ENCODE results near the gene GPX1.
"Not testable (repeated sequence)": the region's sequence is repeated elsewhere in the genome, so short reads cannot be mapped to it uniquely, and the experiment has no call there.

- not testable (repeated sequence) for TF ChIP-seq POLR2A (IDR thresholded peaks at IDR 0.05)
- TF ChIP-seq, protein P1, sequence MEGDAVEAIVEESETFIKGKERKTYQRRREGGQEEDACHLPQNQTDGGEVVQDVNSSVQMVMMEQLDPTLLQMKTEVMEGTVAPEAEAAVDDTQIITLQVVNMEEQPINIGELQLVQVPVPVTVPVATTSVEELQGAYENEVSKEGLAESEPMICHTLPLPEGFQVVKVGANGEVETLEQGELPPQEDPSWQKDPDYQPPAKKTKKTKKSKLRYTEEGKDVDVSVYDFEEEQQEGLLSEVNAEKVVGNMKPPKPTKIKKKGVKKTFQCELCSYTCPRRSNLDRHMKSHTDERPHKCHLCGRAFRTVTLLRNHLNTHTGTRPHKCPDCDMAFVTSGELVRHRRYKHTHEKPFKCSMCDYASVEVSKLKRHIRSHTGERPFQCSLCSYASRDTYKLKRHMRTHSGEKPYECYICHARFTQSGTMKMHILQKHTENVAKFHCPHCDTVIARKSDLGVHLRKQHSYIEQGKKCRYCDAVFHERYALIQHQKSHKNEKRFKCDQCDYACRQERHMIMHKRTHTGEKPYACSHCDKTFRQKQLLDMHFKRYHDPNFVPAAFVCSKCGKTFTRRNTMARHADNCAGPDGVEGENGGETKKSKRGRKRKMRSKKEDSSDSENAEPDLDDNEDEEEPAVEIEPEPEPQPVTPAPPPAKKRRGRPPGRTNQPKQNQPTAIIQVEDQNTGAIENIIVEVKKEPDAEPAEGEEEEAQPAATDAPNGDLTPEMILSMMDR (IDR thresholded peaks at IDR 0.05): not testable (repeated sequence)
Measured at GRCh38 chr3:49357443-49358216, 523 bp downstream of the GPX1 start.
